ENCODE measurements around the gene C9orf78.
"Not testable (repeated sequence)": the region's sequence is repeated elsewhere in the genome, so short reads cannot be mapped to it uniquely, and the experiment has no call there.

The C9orf78 gene

GRCh38 chr9:129815278-129815677 is 19.8 kb downstream of the C9orf78 start:
- no peak for DNase-seq (ENCODE audit: low read depth, low spot score)
- H3K27ac ChIP-seq = no peak overlapping the region

GRCh38 chr9:129814432-129815223 is 20.4 kb downstream of the C9orf78 start:
- no peak overlapping the region for H3K27ac ChIP-seq
- no peak for DNase-seq (ENCODE audit: low read depth, low spot score)

- H3K27ac ChIP-seq = no peak overlapping the region
- DNase-seq (ENCODE audit: low read depth, low spot score) = no peak
Measured at GRCh38 chr9:129813661-129814060, 21.4 kb downstream of the C9orf78 start.

- no peak for DNase-seq (ENCODE audit: low read depth, low spot score)
- no peak overlapping the region for H3K27ac ChIP-seq
Measured at GRCh38 chr9:129812385-129812784, 22.7 kb downstream of the C9orf78 start.

GRCh38 chr9:129811967-129812363 is 23.1 kb downstream of the C9orf78 start:
- H3K27ac ChIP-seq = no peak overlapping the region

GRCh38 chr9:129810788-129811187 is 24.3 kb downstream of the C9orf78 start:
- H3K27ac ChIP-seq = no peak overlapping the region
- DNase-seq (ENCODE audit: low read depth, low spot score) = no peak

More at GRCh38 chr9:129811967-129812363, 23.1 kb downstream of the C9orf78 start:
- no peak for DNase-seq (ENCODE audit: low read depth, low spot score)

GRCh38 chr9:129810116-129810515 is 25.0 kb downstream of the C9orf78 start:
- H3K27ac ChIP-seq = no peak overlapping the region
- no peak for DNase-seq (ENCODE audit: low read depth, low spot score)

GRCh38 chr9:129809346-129809745 is 25.7 kb downstream of the C9orf78 start:
- H3K27ac ChIP-seq = no peak overlapping the region

GRCh38 chr9:129806061-129806460 is 29.0 kb downstream of the C9orf78 start:
- no peak overlapping the region for H3K27ac ChIP-seq
- no peak for DNase-seq (ENCODE audit: low read depth, low spot score)

More at GRCh38 chr9:129809346-129809745, 25.7 kb downstream of the C9orf78 start:
- no peak for DNase-seq (ENCODE audit: low read depth, low spot score)

- no peak for DNase-seq (ENCODE audit: low read depth, low spot score)
- no peak overlapping the region for H3K27ac ChIP-seq
Measured at GRCh38 chr9:129803676-129804060, 31.4 kb downstream of the C9orf78 start.

- peak within 1 kb of the TSS; percentile 40 for H3K27ac ChIP-seq
- DNase-seq (ENCODE audit: low read depth, low spot score) = peak; percentile 33
Measured at GRCh38 chr9:129802833-129803675, 32.0 kb downstream of the C9orf78 start, which contains the start of gene TOR1B. TSS of gene TOR1B (plus strand) at chr9:129803184. CDS start at chr9:129803213, 29 bp downstream.

GRCh38 chr9:129801504-129801903 is 33.6 kb downstream of the C9orf78 start:
- no peak for DNase-seq (ENCODE audit: low read depth, low spot score)
- H3K27ac ChIP-seq = no peak overlapping the region

GRCh38 chr9:129798973-129799372 is 36.1 kb downstream of the C9orf78 start:
- no peak overlapping the region for H3K27ac ChIP-seq
- DNase-seq (ENCODE audit: low read depth, low spot score) = no peak

GRCh38 chr9:129796029-129796428 is 39.0 kb downstream of the C9orf78 start:
- not testable (repeated sequence) for DNase-seq (ENCODE audit: low read depth, low spot score); H3K27ac ChIP-seq

GRCh38 chr9:129794549-129794948 is 40.5 kb downstream of the C9orf78 start:
- DNase-seq (ENCODE audit: low read depth, low spot score) = no peak
- H3K27ac ChIP-seq = no peak overlapping the region

GRCh38 chr9:129786481-129786880 is 48.6 kb downstream of the C9orf78 start:
- H3K27ac ChIP-seq = no peak overlapping the region
- DNase-seq (ENCODE audit: low read depth, low spot score) = no peak

GRCh38 chr9:129785866-129786265 is 49.2 kb downstream of the C9orf78 start:
- H3K27ac ChIP-seq = no peak overlapping the region
- DNase-seq (ENCODE audit: low read depth, low spot score) = no peak

GRCh38 chr9:129784970-129785369 is 50.1 kb downstream of the C9orf78 start:
- H3K27ac ChIP-seq; DNase-seq (ENCODE audit: low read depth, low spot score): not testable (repeated sequence)

GRCh38 chr9:129783516-129784361 is 51.3 kb downstream of the C9orf78 start:
- H3K27ac ChIP-seq = no peak overlapping the region
- no peak for DNase-seq (ENCODE audit: low read depth, low spot score)

- no peak overlapping the region for H3K27ac ChIP-seq
Measured at GRCh38 chr9:129781981-129782380, 53.1 kb downstream of the C9orf78 start.

More at GRCh38 chr9:129781981-129782380, 53.1 kb downstream of the C9orf78 start:
- no peak for DNase-seq (ENCODE audit: low read depth, low spot score)

All from epithelial cell of prostate (primary cell).